Nephron progenitor cell (in vitro differentiated cells): ENCODE measurements around the gene RCBTB1.

ENCODE experiments used
- DNase-seq: peaks from one replicate; pipeline ENCODE4 v3.0.0; 2021
- H3K27ac Mint-ChIP-seq: 2 replicates; pipeline ENCODE4 v1.8.0; 2021; ENCODE audit warnings: mild to moderate bottlenecking, moderate library complexity, mixed read lengths
- H3K27me3 Mint-ChIP-seq: 2 replicates; pipeline ENCODE4 v1.8.0; 2021; ENCODE audit warnings: mild to moderate bottlenecking, low read depth, mixed read lengths; ENCODE audit not compliant: poor library complexity
- H3K36me3 Mint-ChIP-seq: 2 replicates; pipeline ENCODE4 v1.8.0; 2021; ENCODE audit warnings: low read depth, mixed read lengths
- H3K4me1 Mint-ChIP-seq: 2 replicates; pipeline ENCODE4 v1.8.0; 2021; ENCODE audit warnings: mixed read lengths
- H3K4me3 Mint-ChIP-seq: 2 replicates; pipeline ENCODE4 v1.8.0; 2021; ENCODE audit warnings: mild to moderate bottlenecking, moderate library complexity, mixed read lengths
- H3K9me3 Mint-ChIP-seq: 2 replicates; pipeline ENCODE4 v1.8.0; 2021; ENCODE audit warnings: mild to moderate bottlenecking, moderate library complexity, mixed read lengths
- CTCF ChIP-seq: fragments of 200-600 bp; sonication (generic); IDR thresholded peaks from 2 replicates; pipeline ENCODE4 v1.5.0; 2021; ENCODE audit warnings: antibody characterized with exemption

Gene RCBTB1

GRCh38 chr13:49524740-49525501 is 60.4 kb downstream of the RCBTB1 start:
- Mint-ChIP-seq H3K27me3 (no peaks in the 10 kb centered on the region), H3K9me3 (no peaks in the 10 kb centered on the region), H3K4me1 (peaks cover 1% of the 10 kb centered on the region), H3K36me3 (peaks cover 30% of the 10 kb centered on the region), H3K4me3 (no peak overlapping the region), H3K27ac (no peak overlapping the region)
- no peak for TF ChIP-seq CTCF
- no peak for DNase-seq

GRCh38 chr13:49521224-49521623 is 64.1 kb downstream of the RCBTB1 start:
- no peak overlapping the region for H3K4me3 Mint-ChIP-seq
- H3K27ac Mint-ChIP-seq = no peak overlapping the region
- no peaks in the 10 kb centered on the region for H3K9me3 Mint-ChIP-seq
- no peak for TF ChIP-seq CTCF
- H3K27me3 Mint-ChIP-seq = peaks cover 9% of the 10 kb centered on the region
- peaks cover 4% of the 10 kb centered on the region for H3K4me1 Mint-ChIP-seq
- DNase-seq = no peak
- H3K36me3 Mint-ChIP-seq = peaks cover 24% of the 10 kb centered on the region

GRCh38 chr13:49517461-49517860 is 67.9 kb downstream of the RCBTB1 start:
- peaks cover 12% of the 10 kb centered on the region for H3K27me3 Mint-ChIP-seq

GRCh38 chr13:49516467-49516866 is 68.9 kb downstream of the RCBTB1 start:
- no peaks in the 10 kb centered on the region for H3K9me3 Mint-ChIP-seq
- DNase-seq = no peak
- H3K4me3 Mint-ChIP-seq = no peak overlapping the region
- no peak for TF ChIP-seq CTCF
- peaks cover 4% of the 10 kb centered on the region for H3K4me1 Mint-ChIP-seq
- no peak overlapping the region for H3K27ac Mint-ChIP-seq
- H3K27me3 Mint-ChIP-seq = peaks cover 12% of the 10 kb centered on the region
- H3K36me3 Mint-ChIP-seq = peaks cover 28% of the 10 kb centered on the region

More at GRCh38 chr13:49517461-49517860, 67.9 kb downstream of the RCBTB1 start:
- Mint-ChIP-seq H3K4me3 (no peak overlapping the region), H3K4me1 (peaks cover 4% of the 10 kb centered on the region), H3K27ac (no peak overlapping the region), H3K36me3 (peaks cover 28% of the 10 kb centered on the region), H3K9me3 (no peaks in the 10 kb centered on the region)
- TF ChIP-seq CTCF = peak; percentile 37
- peak; percentile 9 for DNase-seq

- no peak for DNase-seq
- TF ChIP-seq CTCF = no peak
- Mint-ChIP-seq H3K4me3 (no peak overlapping the region), H3K9me3 (peaks cover 6% of the 10 kb centered on the region), H3K36me3 (peaks cover 22% of the 10 kb centered on the region), H3K27ac (no peak overlapping the region), H3K27me3 (peaks cover 14% of the 10 kb centered on the region), H3K4me1 (peaks cover 4% of the 10 kb centered on the region)
Measured at GRCh38 chr13:49512578-49512977, 72.8 kb downstream of the RCBTB1 start.

- no peak for TF ChIP-seq CTCF
- peaks cover 3% of the 10 kb centered on the region for H3K9me3 Mint-ChIP-seq
- no peak for DNase-seq
- H3K4me1 Mint-ChIP-seq = no peaks in the 10 kb centered on the region
- H3K4me3 Mint-ChIP-seq = no peak overlapping the region
- no peak overlapping the region for H3K27ac Mint-ChIP-seq
- peaks cover 22% of the 10 kb centered on the region for H3K36me3 Mint-ChIP-seq
- no peaks in the 10 kb centered on the region for H3K27me3 Mint-ChIP-seq
Measured at GRCh38 chr13:49503951-49504350, 81.4 kb downstream of the RCBTB1 start.
